Measurements from ENCODE around the gene MBIP. TPM values are rescaled to one million over a fixed set of nuclear protein-coding genes. Genes with fewer than 3 reads are reported as not detected.

The MBIP gene
- total RNA-seq, 3 donors from 2014 or later (not counting 1 experiment from before 2014, with no cell fraction given) = 26.1 to 41.9 (median 40.1) TPM

- H3K9me3 ChIP-seq (ENCODE audit: control insufficient read depth, insufficient read depth, low read length) = no peaks in the 10 kb centered on the region
- Mint-ChIP-seq H3K36me3 (no peaks in the 10 kb centered on the region), H3K27ac (no peak overlapping the region), H3K4me1 (peaks cover 11 to 12% of the 10 kb centered on the region in 2 donors), H3K9me3 (no peaks in the 10 kb centered on the region), H3K4me3 (no peak overlapping the region), H3K27me3 (ENCODE audit: low read depth in 2 of 2) (peaks cover 16 to 23% of the 10 kb centered on the region in 2 donors)
- intact Hi-C loops (cut with micrococcal nuclease) = no loop called here
- H3K27me3 ChIP-seq (ENCODE audit: control insufficient read depth, insufficient read depth, low read length) = no peaks in the 10 kb centered on the region
- WGBS (ENCODE audit: insufficient coverage) = 85% methylated on average over 2 of the region's 3 CpGs
- H3K36me3 ChIP-seq (ENCODE audit: control insufficient read depth, insufficient read depth, low read length) = no peaks in the 10 kb centered on the region
- H3K4me1 ChIP-seq (ENCODE audit: control insufficient read depth, insufficient read depth, low read length) = peaks cover 6% of the 10 kb centered on the region
- no peak overlapping the region for H3K4me3 ChIP-seq (ENCODE audit: low read length)
- TF ChIP-seq CTCF (IDR thresholded peaks at IDR 0.05) = no peak
- ATAC-seq (no peak), DNase-seq (no peak)
- no peak overlapping the region for H3K27ac ChIP-seq (ENCODE audit: low read length)
These were observed 4.5 kb upstream of the MBIP start for GRCh38 chr14:36324897-36325296.

- Histone ChIP-seq H3K36me3 (ENCODE audit: control insufficient read depth, insufficient read depth, low read length) (no peaks in the 10 kb centered on the region), H3K27ac (ENCODE audit: low read length) (no peak overlapping the region), H3K4me1 (ENCODE audit: control insufficient read depth, insufficient read depth, low read length) (peaks cover 6% of the 10 kb centered on the region), H3K9me3 (ENCODE audit: control insufficient read depth, insufficient read depth, low read length) (no peaks in the 10 kb centered on the region), H3K27me3 (ENCODE audit: control insufficient read depth, insufficient read depth, low read length) (no peaks in the 10 kb centered on the region), H3K4me3 (ENCODE audit: low read length) (peak overlapping the region; percentile 86)
- no peaks in the 10 kb centered on the region for H3K9me3 Mint-ChIP-seq
- no peaks in the 10 kb centered on the region for H3K36me3 Mint-ChIP-seq
- H3K27ac Mint-ChIP-seq = peak overlapping the region; percentile 39 to 91
- H3K4me1 Mint-ChIP-seq = peaks cover 20 to 23% of the 10 kb centered on the region in 2 donors
- no peak for ATAC-seq
- intact Hi-C loops (cut with micrococcal nuclease) = no loop called here
- TF ChIP-seq CTCF (IDR thresholded peaks at IDR 0.05) = no peak
- peak overlapping the region; percentile 95 for H3K4me3 Mint-ChIP-seq
- DNase-seq = no peak
- peaks cover 0 to 11% of the 10 kb centered on the region in 2 donors for H3K27me3 Mint-ChIP-seq (ENCODE audit: low read depth in 2 of 2)
- 74% methylated on average over 8 of the region's 8 CpGs for WGBS (ENCODE audit: insufficient coverage)
These were observed 502 bp upstream of the MBIP start for GRCh38 chr14:36320897-36321381.

GRCh38 chr14:36319899-36320199 is 588 bp downstream of the MBIP start:
- WGBS (ENCODE audit: insufficient coverage) = 0% methylated on average over 6 of the region's 9 CpGs

More at GRCh38 chr14:36319899-36320199, 588 bp downstream of the MBIP start:
- no peaks in the 10 kb centered on the region for H3K36me3 ChIP-seq (ENCODE audit: control insufficient read depth, insufficient read depth, low read length)
- no peak for DNase-seq
- ATAC-seq = no peak
- H3K27me3 ChIP-seq (ENCODE audit: control insufficient read depth, insufficient read depth, low read length) = no peaks in the 10 kb centered on the region
- Mint-ChIP-seq H3K36me3 (no peaks in the 10 kb centered on the region), H3K9me3 (no peaks in the 10 kb centered on the region), H3K4me3 (peak overlapping the region; percentile 95), H3K27me3 (ENCODE audit: low read depth in 2 of 2) (peaks cover 0 to 11% of the 10 kb centered on the region in 2 donors), H3K27ac (peak overlapping the region; percentile 39 to 91), H3K4me1 (peaks cover 20 to 28% of the 10 kb centered on the region in 2 donors)
- H3K4me1 ChIP-seq (ENCODE audit: control insufficient read depth, insufficient read depth, low read length) = peaks cover 6% of the 10 kb centered on the region
- H3K4me3 ChIP-seq (ENCODE audit: low read length) = peak overlapping the region; percentile 86
- peak overlapping the region; percentile 50 for H3K27ac ChIP-seq (ENCODE audit: low read length)
- intact Hi-C loops (cut with micrococcal nuclease) = no loop called here
- no peak for TF ChIP-seq CTCF (IDR thresholded peaks at IDR 0.05)
- no peaks in the 10 kb centered on the region for H3K9me3 ChIP-seq (ENCODE audit: control insufficient read depth, insufficient read depth, low read length)

Data from natural killer cell (primary cell).